NCI-H2171 (cell line): ENCODE results near the gene MMP3.
"Not testable (repeated sequence)": the region's sequence is repeated elsewhere in the genome, so short reads cannot be mapped to it uniquely, and the experiment has no call there.

Experiments
- DNase-seq: peaks from one replicate; lab custom pipeline; 2025; lab: John Stamatoyannopoulos, UW

The MMP3 gene

DNA sequence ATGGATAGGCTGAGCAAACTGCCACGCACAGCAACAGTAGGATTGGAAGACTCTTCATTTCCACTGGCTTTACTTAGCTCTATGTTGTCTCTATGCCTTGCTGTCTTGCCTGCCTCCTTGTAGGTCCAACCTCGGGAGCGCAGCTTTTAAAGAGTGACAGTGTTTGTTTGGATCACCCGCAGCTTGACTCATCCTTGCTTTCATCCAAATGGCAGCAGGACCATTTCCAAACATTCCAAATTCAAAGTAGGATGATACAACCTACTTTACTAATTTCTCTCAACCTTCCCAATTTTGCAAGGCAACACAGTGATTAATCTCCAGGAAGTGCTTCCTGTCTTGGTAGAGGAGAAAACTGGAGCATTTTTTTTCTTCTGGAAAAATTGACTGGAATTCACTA lies at the start of gene MMP3:
MMP3 (minus strand) TSS at position 121 of the 400 bp plus-strand sequence; CDS start at position 58, 63 bp downstream.
- DNase-seq: no peak

DNA sequence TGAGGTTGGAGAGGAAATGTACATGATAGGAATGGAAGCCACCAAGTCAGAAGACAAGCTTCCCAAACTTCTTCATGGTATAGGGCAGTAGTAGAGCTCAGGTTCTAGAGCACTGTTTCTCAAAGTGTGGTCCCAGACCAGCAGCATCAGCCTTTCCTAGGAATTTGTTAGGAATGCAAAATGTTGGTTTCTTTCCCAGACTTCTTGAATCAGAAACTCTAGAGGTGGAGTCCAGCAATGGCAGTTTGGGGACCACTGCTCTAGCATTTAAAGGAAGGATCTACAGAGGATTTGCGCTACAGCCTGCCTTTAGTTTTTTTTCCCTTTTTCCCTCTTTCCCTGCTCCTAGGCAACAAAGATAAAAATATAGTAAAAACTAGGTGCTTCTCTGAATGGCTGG lies 48.3 kb upstream of the MMP3 start:
- DNase-seq: no peak

DNA sequence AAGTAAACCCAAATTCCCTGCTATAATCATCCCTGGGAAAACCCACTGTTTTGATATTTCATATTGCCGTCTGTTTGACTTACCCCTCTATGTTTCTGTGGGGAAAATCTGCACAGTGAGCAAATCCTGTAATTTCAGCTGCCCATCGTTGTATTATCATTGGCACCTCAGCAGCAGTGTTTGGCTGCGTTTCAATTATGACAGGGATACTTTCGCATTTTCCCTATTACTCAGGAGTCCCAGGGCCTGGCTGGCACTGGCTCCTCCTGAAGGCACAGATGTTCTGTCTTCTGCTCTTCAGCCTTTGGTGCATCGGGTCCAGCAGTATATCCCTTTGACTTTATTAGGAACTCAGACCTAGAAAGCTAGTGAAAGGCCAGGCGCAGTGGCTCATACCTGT lies 43.6 kb upstream of the MMP3 start:
- no peak for DNase-seq

DNA sequence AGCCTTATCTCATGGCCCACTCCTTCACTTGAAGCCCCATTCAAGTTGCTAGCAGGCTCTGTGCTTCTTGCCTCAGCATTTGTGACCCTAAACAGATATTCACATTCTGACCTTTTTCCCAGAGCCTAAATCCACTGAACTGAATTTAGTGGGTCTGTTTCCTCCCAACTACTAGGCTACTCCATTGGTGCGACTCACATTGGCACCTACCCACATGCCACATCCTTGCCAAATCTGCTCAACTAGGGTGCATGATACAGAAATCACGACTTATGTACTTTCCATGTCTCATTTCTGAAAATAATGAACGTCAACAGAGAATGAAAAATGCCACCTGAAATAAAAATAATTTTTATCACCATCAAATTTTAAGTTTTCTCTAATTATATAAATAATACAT lies 39.7 kb upstream of the MMP3 start:
- no peak for DNase-seq

DNA sequence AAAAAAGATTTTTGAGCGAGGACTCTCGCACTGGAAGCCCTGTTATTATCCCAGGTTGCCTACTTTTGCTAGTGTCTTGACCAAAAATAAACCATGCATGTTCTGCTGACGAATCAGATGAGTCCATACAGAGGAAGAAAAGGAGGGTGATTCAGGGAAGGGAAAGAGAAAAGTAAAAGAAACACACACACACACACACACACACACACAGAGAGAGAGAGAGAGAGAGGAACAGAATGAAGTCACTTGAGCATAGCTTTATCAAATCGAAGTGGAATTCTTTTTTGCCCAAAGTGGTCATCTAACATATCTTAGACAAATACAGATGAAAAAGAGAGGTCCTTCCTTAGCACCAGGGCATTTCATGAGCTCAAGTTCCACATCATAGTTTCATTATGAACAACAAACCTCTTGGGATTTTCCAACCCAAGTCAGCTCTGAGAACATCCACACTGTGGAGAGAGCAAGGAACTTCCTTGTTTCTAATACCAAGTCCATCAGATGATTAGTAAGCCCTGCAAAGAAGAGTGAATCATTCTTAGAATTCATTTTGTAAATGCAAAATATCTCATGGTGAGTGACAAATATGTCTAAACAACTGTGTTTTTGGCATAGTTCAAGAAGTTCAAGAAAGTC lies 39.1 kb upstream of the MMP3 start:
- no peak for DNase-seq

DNA sequence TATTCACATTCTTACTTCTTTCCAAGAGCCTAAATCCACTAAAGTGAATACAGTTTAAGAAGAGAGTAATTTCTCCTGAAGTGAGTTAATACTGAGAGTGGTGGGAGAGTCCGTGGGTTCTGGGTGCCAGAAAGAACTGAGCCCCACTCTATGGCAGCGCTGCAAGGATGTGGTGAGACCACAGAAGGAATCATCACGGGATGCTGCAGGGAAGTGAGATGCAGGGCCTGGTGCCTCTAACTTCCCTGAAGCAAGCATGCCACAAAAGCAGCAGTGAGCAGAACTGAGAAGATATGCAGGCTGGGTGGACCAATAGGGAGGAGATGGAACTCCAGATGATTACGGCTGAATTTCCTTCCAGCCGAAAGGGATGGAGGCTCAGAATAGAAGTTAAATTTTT lies 36.4 kb upstream of the MMP3 start:
- no peak for DNase-seq

DNA sequence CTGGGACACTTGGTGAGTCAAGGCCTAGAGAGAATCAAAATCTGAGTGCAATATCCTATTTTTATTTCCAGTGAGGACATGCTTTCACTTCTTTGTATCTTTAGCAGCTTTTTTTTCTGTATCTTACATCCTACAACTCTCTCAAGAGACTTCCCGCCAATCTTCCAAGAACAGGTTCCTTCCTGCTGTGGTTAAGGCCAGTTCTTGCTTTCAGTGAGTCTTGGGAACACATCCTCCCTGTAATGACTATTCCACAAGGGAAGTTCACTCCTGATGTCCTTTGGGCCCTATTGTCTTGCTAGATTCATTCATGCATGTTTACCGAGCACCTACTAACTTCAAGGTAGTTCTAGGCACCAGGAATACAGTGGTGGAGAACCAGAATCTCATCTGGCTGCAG lies 35.2 kb upstream of the MMP3 start:
- DNase-seq: no peak

DNA sequence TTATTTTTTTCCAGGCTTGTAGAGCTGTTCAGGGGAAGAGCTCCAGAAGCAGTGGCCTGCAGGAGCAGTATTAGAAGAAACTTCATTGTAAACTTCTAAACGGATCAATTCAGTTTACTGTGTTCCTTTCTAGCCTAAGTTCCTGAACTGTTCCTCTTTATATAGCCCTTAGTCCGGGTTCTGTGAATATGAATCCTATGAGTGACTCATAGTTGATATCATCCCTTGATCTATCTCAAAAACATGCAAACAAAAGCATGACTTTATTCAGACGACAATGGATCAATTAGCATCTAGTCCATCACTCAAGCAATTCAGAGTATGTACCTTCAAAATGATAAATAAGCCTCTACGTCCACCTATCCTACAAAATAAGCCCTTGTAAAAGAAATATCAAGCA lies 31.4 kb upstream of the MMP3 start, which contains the start of gene MMP12:
MMP12 (minus strand) TSS at position 131 of the 400 bp plus-strand sequence; CDS start at position 86, 45 bp downstream.
- no peak for DNase-seq

DNA sequence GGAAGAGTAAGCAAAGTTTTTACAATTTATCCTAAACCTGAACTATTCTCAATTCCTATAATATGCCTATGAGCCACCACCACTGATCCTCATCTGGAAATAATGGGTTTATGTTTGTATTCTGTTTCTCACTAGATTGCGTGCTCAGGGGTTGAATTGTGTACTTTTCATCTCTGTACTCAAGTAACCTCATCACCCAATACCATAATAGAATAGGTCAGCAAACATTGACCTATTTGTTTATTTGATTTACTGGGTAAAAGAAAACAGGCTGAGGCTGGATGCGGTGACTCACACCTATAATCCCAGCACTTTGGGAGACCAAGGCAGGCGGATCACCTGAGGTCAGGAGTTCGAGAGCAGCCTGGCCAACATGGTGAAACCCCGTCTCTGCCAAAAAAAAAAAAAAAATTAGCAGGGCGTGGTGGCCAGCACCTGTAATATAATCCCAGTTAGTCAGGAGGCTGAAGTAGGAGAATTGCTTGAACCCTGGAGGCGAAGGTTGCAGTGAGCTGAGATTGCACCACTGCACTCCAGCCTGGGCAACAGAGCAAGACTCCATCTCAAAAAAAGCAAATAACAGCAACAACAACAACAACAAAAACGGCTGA lies 26.1 kb upstream of the MMP3 start:
- not testable (repeated sequence) for DNase-seq

DNA sequence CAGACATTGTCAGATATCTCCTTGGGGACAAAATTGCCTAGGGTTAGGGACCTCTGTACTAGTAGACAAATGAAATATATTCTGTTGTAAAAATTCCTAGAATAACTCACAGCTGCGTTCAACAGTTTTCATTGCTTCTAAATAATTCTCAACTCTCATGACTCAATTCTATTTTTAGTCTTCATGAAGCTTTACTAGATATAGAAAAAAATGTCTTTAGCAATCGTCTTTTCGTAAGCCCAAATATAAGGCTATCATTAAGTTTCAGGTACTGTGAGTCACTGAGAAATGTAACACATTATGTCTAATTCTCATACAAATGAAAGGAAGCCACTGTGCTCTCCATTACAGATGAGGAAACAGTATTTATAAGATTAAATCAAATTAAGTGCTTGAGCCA lies 24.9 kb upstream of the MMP3 start:
- no peak for DNase-seq

DNA sequence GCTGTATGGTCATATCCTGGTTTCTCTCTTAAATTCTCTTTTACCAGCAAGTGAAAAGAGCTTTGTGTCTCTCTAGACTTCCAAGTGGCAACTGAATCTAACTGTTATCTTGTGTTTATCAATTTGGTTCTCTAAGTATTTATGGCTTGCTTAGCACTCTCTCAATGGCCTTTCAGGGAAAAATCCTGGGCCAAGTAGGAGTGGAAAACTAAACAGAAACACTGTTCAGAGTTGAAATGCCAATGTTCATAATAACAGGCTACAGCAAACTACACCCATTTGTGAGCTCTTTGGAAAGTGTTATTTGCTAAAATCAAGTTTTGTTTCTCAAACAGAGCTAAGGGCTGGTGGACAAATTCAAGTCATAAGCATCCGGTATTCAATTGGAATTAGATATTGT lies 21.3 kb upstream of the MMP3 start:
- no peak for DNase-seq

DNA sequence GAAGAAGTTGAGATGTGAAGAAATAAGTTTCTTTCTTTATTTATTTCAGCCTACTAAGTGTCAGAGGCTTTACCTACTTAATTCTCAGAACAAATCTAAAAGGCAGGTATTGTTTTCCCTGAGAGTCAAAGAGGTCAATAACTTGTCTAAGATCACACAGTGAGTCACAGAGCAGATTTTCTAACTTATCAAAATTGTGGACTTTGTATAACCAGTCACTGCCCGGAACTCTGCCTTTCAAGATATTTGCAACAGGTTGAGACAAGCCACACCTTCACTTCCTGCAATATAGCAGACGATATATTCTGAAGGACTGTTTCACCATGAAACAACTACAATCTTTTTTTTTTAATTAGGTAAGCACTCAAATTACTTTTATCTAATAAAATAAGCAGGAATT lies 10.5 kb upstream of the MMP3 start:
- DNase-seq: no peak

DNA sequence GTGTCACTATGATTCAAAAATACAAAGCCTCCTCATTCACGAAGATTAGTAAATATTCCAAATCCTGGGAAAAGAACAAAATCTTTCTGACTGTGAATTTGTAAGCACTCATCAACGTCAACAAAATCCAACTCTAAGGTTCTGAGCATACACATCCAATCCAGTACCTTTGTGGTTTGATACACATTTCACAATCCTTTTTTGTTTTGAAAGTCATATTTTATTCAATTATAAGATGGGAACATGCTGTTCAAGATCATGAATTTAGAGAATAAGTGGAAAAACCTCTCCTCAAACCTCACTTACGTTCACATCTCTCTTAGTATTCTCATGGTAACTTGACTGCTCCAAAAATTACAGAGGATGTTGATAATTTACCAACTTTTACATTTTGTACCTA lies 9.6 kb upstream of the MMP3 start:
- no peak for DNase-seq

DNA sequence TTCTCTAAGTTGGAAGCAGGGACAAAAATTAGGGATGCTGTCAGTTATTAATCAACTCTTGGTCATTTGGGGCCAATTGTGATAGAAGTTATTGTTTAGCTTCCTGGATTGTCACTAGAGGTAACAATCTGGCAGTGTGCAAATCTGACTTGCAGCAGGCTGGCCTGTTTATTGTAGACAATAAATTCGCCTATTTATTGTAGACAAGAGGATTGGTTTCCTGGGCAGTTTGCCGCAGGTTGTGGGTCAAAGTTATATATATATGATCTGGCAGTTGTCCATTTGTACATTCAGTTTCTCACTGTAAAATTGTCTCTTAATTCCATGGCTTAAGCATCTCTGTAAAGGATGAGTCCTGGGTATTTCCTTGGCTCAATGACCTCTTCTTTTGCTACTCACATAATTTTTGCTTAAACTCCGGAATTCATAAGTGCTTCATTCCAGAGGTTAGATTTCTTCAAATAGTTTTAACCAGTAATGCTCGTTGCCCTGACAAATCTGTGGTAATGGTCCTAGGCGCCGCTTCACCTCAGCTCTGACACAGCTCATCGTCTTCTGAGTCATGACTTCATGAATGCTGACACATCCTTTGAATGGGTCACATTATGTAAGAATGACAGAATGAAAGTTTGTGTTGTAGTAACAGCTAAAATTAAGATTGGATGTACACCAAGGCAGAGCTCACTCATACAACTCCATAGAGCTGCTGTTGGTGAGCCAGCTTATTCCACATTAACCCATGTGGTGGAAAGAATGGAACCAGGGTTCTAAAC lies 7.8 kb upstream of the MMP3 start:
- DNase-seq: no peak

DNA sequence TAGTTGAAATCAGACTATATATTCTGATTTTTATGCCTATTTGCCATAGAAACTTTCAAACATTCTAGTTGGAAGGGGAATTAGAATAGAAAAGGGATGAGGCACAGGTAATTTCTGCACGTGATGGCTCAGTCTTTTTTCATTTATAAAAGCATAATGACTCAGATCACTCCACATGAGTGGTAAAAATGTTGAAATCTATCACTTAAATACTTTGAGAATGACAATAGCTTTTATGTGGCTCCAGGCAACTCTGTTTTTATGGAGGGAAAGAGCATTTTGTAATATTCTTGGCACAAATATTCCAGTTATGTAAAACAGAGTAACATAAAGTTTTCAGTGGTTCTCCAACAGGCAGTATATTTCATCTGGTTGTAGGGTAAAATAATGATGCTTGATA lies 5.9 kb upstream of the MMP3 start:
- DNase-seq: no peak

DNA sequence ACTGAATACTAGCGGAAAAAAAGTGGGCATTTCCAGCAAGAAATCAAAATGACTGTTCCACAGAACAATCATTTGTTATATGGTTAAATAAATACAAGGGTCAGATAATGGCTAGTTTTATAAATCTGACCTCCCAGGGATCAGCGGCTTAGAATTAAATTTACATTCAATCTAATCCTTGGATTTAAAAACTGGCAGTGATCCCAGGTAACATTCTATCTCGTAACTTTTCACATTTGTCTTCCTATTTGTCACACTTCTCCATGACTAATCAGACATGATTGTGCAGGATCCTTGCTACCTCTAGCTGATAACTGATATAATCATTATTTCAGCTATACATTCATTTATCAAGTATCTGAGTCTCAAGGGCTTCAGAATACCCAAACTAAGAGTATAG lies 2.9 kb upstream of the MMP3 start:
- DNase-seq: no peak

DNA sequence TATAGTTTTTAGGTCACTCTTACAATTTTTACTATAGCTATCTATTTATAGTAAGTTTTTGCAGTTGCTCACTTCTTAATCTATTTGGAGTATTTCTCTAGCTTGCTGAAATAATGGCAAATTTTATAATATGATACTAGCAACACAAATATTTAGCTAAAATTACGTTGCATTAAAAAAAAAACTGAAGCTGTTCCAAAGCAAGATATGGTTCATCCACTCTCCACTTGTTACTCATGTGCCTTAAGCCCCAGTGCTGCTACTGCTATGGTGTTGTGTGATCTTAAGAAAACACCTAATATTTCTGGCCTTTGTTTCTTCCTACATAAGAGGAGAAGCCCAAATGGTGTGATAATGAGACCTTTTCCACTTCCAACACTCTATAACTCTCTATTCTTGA lies 479 bp downstream of the MMP3 start:
- no peak for DNase-seq

DNA sequence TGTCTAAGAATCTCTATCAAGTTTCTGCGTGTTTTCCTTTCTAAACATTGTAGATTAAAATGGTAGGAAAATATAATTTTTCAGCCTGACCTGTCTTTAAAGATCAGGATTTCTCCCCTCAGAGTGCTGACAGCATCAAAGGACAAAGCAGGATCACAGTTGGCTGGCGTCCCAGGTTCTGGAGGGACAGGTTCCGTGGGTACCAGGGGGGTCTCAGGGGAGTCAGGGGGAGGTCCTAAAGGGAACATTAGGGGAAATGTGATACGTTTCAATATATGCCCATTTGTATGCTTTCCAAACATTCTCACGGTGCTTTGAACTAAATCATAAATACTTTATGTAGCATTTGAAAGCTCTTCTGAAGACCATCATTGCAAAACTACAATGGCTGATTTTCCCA lies 3.4 kb downstream of the MMP3 start:
- DNase-seq: no peak

DNA sequence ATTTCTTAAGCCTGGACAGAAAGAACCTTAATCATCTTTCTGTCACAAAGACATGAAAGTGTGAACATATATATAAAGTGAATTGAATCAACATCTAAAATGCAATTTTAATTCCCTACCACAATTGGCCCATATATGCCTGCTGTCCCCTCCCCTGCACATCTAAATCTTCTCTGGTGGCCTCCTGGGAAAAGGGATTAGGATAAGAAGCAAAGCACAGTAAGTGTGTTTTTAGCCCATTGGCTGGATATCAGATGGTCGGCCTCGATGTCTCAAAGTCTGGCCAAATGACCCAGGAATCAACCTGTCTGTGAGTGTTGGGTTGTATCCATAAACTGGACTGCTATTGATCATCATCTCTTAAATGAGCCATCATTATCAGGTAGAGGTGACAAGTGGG lies 5.8 kb downstream of the MMP3 start:
- DNase-seq: no peak

DNA sequence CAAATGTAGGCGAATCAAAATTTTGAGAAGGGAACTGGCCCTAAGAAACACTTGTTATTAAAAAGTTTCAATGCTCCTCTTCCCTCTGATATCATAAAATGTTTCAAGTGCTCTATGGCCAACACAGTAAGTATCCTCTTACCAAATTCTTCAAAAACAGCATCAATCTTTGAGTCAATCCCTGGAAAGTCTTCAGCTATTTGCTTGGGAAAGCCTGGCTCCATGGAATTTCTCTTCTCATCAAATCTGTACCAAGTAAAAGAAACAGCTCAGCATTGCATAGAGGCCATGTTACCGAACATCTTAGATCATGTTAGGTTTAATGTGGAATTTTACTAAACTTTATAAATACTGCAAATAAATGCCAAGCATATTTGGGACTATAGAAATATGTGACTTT lies 6.3 kb downstream of the MMP3 start:
- no peak for DNase-seq

DNA sequence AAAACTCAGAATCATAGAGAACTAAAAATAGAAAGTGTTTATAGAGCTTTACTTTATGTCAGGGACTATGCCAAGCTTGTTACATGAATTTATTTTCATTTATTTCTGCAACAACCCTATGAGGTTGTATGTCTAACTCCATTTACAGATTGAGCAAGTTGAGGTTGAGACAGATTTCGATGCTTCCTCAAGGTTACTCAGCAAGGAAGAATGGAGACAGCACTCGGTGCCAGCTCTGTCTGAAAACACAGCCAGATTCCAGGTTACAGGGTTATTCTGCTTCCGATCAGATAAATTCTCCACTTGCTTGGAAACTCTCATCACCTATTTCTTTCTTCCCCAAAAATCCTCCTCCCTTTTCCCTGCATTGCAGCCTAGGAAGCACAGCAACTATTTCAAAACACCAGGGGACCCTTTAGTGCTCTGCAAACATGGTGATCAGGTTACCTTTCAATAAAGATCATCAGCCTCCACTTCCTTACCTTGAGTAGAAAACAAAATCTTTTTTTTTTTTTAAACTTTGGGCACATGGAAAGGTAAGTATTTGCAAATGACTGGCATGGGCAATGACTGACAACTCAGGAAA lies 7.0 kb downstream of the MMP3 start:
- no peak for DNase-seq

DNA sequence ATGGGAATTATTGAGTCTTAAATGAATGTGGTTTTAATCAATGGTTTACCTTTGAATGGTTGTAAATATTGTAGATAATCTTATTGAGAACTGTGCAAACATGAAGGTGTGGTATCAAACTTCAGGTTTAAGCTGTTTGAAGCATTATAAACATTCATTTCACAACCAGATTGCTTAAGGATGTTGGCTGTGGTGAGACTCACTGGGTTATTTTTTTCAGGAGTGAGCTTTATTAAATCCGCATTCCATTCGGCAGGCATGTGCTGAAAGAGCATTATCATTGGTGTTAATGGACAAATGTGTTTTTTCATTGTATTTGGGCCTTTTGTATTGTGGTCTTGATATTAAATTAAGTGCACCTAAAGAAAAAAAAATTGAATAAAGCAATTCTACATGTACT lies 9.7 kb downstream of the MMP3 start:
- no peak for DNase-seq

DNA sequence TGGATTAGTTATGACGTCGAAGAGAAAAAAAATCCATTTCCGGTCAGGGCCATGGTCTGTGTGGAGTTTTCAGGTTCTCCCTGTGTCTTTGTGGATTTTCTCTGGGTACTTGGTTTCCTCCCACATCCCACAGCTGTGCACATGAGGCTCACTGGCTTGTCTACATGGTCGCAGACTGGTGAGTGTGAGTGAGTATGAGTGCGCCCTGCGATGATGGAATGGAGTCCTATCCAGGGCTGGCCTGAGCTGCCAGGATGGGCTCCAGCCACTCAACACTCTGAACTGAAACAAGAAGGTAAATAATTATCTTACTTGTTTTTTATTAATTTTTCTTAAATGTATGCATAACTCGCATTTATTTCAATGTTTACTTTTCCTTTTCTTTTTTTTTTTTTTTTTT lies 10.8 kb downstream of the MMP3 start:
- DNase-seq: no peak
